GF-D8 (cell line): ENCODE results near the gene MIEF1.
"Not testable (repeated sequence)": the region's sequence is repeated elsewhere in the genome, so short reads cannot be mapped to it uniquely, and the experiment has no call there.

Experiments
- DNase-seq: peaks from one replicate; lab custom pipeline; 2025; lab: John Stamatoyannopoulos, UW

The MIEF1 gene

DNA sequence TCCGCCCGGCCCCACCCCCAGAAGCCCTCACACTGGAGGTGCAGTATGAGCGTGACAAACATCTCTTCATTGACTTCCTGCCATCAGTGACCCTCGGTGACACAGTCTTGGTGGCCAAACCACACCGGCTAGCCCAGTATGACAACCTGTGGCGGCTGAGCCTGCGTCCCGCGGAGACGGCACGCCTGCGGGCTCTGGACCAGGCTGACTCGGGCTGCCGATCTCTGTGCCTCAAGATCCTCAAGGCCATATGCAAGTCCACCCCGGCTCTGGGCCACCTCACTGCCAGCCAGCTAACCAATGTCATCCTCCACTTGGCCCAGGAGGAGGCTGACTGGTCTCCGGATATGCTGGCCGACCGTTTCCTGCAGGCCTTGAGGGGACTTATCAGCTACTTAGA lies 11.7 kb downstream of the MIEF1 start:
- no peak for DNase-seq

- no peak for DNase-seq
Measured at GRCh38 chr22:39514373-39514973, 12.4 kb downstream of the MIEF1 start.

- no peak for DNase-seq
Measured at GRCh38 chr22:39515266-39516050, 13.4 kb downstream of the MIEF1 start.

DNA sequence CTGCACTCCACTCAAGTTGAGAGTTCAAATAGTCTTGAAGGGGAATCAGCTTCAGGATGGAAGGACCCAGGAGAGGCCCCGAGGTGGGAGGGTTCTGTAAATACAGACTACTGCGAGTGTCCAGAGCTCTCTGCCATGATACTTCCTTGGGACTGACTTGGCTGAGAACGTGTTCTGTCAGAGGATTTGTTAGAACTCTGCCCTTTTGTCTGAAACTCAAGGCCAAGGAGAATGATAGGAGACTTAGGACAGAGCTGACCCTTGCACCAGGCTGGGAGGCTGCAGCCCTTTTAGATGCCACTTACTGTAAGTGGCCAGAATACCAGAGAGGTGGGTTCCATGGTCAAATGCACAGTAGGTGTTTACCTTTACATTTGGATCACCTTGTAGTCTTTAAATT lies 15.4 kb downstream of the MIEF1 start:
- DNase-seq: no peak

GRCh38 chr22:39518144-39518786 lies 16.2 kb downstream of the MIEF1 start:
- DNase-seq: no peak

- no peak for DNase-seq
Measured at GRCh38 chr22:39518996-39519680, 17.0 kb downstream of the MIEF1 start.

DNA sequence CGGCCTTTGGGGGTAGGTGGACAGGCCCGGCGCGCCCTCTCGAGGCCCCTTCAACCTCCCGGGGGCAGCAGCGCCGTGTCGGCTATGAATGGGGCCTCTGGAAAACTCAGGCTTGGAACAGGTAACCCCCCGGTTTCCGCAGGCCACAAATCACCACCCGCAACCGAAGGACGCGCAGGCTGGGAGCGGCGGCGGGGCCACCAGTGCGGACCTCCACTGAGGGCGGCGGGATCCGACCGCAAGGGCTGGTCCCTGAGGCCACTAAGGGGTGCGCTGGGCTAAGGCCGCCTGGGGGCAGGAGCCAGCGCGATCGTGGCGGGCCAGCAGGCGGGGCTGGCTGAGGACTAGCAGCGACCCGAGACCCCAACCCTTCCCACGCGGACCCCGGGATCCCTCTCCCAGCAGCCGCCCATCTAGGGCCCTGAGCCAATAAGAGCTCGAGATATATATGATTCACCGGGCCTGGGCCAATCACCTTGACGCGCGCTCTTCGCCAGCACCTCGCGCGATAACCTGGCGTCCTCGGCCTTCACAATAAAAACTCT lies 17.7 kb downstream of the MIEF1 start:
- peak; percentile 96 for DNase-seq

- no peak for DNase-seq
Measured at GRCh38 chr22:39520226-39521105, 18.4 kb downstream of the MIEF1 start, which contains the start of gene ATF4. Gene ATF4, plus strand, starts transcription at chr22:39520562. Its CDS starts 884 bp downstream, at chr22:39521446.

- not testable (repeated sequence) for DNase-seq
Measured at GRCh38 chr22:39521106-39521885, 19.2 kb downstream of the MIEF1 start.

- DNase-seq: not testable (repeated sequence)
Measured at GRCh38 chr22:39522091-39522490, 20.0 kb downstream of the MIEF1 start.

DNA sequence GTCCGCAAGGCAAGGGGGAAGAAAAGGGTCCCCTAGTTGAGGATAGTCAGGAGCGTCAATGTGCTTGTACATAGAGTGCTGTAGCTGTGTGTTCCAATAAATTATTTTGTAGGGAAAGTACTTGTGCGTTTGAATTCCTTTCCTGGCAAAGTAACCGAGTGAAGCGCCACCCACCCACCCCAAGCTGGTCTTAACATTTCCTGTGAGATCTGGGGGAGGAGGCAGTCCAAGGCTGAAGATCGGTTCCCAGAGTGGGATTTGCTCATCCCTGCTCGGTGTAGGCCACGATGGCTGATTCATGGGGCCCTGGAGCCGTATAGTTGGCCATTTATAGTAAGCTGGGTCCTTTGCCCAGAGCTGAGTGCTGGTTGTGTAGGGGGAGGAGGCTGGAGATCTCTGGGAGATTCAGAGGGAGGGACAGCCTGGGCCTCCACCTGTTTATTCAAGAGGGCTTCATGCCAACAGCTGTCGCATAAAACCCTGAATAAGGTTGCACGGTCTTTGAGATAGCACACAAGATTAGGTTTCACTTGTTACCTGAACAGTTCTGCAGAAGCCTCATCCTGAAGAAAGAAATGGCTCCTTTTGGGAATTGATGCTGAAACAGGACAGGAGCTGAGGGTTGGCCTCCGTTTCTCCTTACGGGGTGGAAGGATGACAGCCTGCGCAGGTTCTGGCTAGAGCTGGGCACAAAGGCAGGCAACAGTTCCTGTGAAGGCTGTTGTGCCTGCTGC lies 20.6 kb downstream of the MIEF1 start:
- no peak for DNase-seq

DNA sequence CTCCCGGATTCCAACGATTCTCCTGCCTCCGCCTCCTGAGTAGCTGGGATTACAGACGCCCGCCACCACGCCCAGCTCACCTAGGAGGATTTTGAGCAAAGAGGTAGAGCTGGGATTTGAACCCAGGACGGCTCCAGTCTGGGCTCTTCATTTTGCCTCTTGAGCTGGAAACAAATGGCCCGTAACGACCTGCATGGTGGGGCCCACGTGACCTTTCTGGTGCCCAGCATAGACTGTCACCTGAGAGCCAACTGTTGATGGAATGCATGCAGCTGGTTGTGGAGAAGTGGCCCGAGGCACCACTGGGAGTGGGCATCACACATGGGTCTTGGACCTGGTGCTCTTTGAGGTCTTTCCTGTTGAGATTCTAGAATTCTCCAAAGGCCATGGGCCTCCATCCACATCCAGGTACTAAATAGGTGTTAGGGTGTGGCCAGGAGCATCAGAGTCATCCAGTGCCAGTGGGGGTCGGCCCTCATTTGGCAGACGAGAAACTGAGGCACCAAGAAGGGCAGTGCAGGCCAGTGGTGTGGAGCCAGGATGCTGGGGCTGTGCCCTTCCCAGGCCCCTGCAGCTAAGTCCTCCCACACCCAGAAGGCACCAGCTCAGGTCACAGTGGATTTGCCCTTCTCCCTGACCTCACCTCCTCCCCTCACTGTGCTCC lies 22.1 kb downstream of the MIEF1 start:
- no peak for DNase-seq

GRCh38 chr22:39524753-39525657 lies 22.9 kb downstream of the MIEF1 start:
- no peak for DNase-seq

GRCh38 chr22:39525658-39525975 lies 23.5 kb downstream of the MIEF1 start:
- DNase-seq: no peak

DNA sequence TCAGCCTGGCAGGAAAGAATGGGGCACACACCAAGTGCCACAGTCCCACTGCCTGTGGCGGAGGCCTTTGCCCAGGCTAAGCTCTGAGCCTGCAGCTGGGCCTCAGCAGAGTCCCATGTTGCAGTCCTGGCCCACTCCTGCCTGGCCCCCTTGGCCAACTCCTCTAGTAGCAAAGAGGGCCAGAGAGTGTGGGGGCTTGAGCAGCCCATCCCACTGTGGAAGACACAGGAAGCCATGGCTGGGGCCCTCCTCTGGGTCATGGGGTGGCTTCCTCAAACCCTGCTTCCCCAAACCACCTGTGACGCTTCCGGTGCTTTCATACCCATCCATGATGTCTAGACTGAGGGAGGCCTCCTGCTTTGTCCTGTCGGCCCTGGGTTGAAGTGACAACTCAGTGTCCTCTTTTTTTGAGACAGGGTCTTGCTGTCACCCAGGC lies 24.7 kb downstream of the MIEF1 start:
- DNase-seq: no peak

- no peak for DNase-seq
Measured at GRCh38 chr22:39527481-39527961, 25.4 kb downstream of the MIEF1 start.

DNA sequence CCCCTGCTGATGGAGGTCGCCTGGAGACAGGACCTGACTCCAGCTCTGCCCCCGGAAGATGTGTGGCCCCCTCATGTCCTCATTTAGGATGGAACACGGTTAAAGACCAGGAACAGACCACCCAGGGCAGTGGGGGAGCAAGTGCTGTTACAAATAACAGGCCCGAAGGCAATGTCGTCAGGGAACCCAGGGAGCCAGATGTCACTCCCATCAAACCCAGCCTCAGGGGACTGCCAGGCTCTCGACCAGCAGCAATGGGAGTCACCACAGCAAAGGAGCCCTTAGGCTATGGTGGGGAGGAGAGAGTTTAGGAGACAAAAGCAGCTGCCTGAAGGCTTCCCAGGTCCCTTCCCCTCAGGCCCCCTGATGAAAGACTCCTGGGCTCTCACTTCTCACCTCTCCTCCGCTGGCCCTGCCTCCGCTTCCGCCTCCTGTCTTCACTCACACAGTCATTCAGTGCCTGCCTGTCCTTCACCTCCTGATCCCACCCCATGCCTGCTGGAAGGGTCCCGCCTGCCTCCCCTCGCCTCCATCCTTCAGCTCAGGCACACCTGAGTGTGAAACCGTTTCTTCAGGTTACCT lies 26.1 kb downstream of the MIEF1 start:
- DNase-seq: no peak
